Fibroblast of skin of back (primary cell): ENCODE results near the gene ELANE.
"Not testable (repeated sequence)": the region's sequence is repeated elsewhere in the genome, so short reads cannot be mapped to it uniquely, and the experiment has no call there.

ENCODE experiments used
- DNase-seq: peaks from one replicate; pipeline ENCODE4 v3.0.0-alpha.2; 2013

Gene ELANE

DNA sequence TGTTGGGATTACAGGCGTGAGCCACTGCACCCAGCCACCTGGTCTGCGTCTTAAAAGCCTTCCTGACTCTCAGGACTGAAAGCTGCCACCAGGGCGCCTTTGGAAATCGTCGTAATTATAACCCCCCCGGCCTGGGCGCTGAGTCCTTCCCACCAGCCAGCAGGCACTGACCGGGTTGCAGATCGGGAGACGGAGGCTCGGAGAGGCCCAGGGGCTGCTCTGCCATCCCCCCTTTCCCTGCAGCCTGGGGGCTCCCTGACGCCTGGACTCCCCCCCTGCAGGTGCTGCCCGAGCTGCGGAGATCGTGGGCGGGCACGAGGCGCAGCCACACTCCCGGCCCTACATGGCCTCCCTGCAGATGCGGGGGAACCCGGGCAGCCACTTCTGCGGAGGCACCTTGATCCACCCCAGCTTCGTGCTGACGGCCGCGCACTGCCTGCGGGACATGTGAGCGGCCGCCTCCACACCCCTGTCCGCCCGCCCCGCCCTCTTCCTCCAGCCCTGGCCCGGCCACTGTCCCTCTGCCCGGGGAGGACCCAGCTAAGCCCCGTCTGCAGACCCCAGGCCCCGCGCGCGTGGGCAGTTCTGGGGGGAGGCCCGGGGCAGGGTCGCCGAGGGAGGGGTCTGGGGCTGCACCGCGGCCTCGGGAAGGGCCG lies 8.8 kb upstream of the ELANE start:
- no peak for DNase-seq

DNA sequence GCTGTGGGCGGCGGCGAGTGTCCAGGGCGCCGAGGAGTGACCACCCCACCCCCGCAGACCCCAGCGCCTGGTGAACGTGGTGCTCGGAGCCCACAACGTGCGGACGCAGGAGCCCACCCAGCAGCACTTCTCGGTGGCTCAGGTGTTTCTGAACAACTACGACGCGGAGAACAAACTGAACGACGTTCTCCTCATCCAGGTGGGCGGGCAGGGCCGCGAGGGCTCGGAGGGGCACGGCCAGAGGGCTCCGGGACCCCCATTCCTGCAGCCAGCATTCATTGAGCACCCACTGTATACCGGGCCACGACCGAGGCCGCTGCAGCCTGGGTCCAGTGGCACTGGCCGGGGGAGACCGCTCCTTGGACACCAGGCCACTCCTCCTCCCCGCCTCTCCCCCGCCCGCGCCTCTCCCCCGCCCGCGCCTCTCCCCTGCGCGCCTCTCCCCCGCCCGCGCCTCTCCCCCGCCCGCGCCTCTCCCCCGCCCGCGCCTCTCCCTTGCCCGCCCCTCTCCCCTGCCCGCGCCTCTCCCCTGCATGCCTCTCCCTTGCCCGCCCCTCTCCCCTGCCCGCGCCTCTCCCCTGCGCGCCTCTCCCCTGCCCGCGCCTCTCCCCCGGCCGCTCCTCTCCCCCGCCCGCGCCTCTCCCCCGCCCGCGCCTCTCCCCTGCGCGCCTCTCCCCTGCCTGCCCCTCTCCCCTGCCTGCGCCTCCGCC lies 8.1 kb upstream of the ELANE start:
- DNase-seq: no peak

DNA sequence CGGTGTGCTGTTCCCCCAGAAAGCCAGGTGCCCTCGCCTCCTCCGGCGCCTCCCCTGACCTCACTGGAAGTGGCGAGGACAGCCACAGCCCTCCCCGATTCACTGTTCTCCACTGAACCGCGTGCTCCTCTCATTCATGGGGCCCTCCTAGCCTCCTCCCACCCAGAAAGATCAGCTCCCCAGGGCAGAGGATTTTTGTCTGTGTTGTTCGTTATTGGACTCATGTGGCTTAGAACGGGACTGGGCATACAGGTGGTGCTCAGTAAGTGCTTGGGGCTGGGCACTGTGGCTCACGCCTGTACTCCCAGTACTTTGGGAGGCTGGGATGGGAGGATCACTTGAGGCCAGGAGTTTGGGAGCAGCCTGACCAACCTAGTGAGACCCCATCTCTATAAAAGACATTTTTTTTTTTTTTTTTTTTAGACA lies 7.5 kb upstream of the ELANE start:
- DNase-seq: no peak

DNA sequence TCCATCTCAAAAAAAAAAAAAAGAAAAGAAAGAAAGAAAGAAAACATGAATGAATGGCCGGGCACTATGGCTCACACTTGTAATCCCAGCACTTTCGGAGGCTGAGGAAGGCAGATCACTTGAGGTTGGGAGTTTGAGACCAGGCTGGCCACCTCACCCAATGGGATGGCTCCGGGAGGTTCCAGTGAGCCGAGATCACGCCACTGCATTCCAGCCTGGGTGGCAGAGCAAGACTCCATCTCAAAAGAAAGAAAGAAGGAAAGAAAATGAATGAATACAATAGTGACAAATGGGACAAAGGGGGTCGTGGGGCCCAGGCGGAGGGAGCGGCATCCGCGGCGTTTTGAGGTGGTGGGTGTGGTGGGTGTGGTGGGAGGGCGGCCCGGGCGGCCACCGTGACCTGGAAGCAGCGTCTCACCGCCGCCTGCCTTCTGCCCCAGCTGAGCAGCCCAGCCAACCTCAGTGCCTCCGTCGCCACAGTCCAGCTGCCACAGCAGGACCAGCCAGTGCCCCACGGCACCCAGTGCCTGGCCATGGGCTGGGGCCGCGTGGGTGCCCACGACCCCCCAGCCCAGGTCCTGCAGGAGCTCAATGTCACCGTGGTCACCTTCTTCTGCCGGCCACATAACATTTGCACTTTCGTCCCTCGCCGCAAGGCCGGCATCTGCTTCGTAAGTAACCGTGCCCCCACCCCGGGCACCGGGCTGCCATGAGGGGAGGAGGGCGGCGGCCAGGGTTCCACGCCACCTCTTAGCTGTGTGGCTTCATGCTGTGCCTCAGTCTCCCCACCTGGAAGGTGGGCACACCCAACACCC lies 6.2 kb upstream of the ELANE start:
- DNase-seq: no peak

DNA sequence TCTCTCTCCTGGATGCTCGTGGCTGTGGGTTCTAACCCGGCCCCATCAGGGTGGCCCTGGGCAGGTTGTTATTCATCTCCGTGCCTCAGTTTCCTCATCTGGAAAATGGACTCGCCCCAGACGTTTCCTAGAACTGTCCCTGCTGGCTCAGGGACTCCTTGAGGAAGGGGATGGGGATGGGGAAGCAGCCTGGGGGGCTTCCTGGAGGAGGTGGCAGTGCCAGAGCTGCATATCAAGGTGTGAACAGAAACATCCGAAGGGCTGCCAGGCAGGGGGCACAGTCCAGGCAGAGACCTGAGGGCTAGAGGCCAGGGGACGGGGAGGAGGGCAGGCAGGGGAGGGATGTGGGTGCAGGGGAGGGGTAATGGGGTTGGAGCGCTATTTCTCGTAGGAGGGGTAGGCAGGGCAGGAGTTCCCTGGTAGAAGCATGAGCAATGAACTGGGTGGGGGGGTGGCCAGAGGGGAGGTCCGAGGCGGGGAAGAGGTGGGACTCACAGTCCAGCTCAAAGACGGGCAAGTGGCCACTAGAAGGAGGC lies 3.6 kb upstream of the ELANE start:
- DNase-seq: no peak

DNA sequence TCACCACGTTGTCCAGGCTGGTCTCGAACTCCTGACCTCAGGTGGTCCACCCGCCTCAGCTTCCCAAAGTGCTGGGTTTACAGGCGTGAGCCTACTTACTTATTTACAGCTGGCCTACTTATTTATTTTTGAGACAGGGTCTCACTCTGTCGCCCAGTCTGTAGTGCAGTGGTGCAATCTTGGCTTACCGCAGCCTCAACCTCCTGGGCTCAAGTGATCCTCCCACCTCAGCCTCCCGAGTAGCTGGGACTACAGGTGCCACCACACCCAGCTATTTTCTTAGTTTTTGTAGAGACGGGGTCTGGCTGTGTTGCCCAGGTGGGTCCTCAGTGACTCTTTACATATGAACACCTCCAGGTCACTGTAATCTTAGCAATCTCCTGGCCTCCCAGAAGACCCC lies 2.9 kb upstream of the ELANE start:
- not testable (repeated sequence) for DNase-seq

DNA sequence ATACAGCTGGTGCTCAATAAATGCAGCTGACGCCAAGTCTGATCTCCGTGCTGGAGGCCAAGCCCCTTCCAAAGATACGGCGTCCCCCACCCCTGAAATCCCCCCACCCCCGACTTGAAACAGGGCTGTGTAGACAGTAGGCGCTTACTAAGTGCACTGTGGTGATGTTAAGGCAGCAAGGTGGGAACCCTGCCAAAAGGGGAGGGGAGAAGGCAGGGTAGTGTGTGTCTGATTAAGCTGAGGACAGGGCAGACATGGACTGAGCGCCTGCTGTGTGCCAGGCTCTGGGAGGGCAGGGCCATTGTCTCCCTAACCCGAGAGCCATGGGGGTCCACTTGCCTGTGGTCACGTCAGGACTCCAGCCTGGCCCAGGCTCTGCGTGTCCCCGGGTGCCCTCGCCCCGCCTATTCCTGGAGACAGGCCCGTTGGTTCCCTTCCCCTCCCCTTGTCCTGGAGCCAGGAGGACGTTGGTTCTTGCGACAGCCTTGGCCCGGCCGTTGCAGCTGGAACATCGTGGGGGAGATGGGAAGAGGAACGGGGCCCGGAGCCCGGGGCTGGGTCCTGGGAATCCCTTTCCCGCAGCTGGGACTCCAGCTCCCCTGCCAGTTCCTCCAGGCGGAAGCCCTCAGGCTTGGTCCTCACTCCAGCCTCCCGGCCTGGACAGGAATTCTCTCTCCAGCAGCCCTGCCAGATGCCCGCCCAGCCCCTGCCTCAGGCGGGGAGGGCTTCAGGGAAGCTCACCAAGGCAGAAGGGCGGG lies 1.7 kb upstream of the ELANE start:
- DNase-seq: peak; percentile 77

DNA sequence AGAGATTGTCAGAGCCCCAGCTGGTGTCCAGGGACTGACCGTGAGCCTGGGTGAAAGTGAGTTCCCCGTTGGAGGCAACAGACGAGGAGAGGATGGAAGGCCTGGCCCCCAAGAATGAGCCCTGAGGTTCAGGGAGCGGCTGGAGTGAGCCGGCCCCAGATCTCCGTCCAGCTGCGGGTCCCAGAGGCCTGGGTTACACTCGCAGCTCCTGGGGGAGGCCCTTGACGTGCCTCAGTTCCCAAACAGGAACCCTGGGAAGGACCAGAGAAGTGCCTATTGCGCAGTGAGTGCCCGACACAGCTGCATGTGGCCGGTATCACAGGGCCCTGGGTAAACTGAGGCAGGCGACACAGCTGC lies 1.1 kb upstream of the ELANE start:
- DNase-seq: no peak

DNA sequence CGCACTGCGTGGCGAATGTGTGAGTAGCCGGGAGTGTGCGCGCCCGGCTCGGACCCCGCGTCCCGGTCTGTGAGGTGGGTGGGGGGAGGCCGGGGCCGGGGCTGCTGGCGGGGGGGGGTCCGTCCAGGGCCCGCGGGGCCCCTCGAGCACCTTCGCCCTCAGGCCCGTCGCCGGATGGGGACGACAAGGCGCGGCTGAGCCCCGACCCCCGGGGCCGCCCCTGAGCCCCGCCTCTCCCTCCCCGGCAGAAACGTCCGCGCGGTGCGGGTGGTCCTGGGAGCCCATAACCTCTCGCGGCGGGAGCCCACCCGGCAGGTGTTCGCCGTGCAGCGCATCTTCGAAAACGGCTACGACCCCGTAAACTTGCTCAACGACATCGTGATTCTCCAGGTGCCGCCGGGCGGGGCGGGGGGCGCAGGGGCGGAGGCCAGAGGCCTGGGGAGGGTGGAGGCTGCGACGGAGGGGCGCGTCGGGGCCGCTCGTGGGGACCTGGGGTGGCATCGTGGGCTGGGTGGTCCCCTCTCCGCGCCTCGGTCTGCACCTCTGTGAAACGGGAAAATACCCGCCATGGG lies 997 bp downstream of the ELANE start:
- no peak for DNase-seq

DNA sequence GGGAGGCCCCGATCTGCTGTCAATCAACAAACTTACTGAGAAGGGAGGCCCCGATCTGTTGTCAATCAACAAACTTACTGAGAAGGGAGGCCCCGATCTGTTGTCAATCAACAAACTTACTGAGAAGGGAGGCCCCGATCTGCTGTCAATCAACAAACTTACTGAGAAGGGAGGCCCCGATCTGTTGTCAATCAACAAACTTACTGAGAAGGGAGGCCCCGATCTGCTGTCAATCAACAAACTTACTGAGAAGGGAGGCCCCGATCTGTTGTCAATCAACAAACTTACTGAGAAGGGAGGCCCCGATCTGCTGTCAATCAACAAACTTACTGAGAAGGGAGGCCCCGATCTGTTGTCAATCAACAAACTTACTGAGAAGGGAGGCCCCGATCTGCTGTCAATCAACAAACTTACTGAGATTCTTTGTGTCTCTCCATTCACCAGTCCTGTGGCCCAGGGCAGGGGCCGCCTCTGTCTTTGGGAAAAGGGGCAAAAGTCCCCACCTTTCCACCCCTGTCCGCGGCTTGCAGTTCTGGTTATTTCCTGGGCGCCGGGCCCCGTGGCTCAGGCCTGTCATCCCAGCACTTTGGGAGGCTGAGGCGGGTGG lies 1.6 kb downstream of the ELANE start:
- not testable (repeated sequence) for DNase-seq

DNA sequence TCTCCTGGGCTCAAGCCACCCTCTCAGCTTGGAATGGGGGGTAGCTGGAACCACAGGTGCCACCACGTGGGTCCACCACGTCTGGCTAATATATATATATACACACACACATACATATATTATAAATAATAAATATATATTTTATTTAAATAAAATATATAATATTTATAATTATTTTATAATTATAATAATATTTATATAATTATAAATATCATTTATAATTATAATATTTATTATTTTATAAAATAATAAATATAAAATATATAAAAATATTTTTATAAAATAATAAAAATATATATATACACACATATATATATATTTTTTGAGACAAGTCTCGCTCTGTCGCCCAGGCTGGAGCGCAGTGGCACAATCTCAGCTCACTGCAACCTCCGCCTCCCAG lies 2.4 kb downstream of the ELANE start:
- DNase-seq: no peak

DNA sequence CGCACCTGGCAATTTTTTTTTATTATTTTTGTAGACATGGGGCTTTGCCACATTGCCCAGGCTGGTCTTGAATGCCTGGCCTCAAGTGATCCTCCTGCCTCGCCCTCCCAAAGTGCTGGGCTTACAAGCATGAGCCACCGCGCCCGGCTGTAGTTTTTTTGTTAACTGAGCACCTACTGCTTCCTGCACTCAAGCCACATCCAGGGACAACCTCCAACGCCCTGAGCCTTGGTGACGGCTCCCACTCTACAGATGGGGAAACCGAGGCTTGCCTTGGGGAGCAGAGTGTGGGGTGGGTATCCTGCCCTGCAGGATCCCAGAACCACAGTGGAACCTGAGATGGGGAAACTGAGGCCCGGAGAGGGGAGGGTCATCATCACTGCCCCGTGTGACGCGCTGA lies 3.0 kb downstream of the ELANE start:
- no peak for DNase-seq

DNA sequence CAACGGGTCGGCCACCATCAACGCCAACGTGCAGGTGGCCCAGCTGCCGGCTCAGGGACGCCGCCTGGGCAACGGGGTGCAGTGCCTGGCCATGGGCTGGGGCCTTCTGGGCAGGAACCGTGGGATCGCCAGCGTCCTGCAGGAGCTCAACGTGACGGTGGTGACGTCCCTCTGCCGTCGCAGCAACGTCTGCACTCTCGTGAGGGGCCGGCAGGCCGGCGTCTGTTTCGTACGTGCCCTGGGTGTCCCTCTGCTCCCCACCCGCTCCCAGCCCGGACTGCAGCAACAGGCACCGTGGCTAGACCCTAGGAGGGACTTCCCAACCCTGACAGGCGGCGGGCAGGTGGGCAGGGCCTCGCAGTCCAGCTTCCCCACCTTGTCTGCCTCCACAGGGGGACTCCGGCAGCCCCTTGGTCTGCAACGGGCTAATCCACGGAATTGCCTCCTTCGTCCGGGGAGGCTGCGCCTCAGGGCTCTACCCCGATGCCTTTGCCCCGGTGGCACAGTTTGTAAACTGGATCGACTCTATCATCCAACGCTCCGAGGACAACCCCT lies 3.5 kb downstream of the ELANE start:
- no peak for DNase-seq

DNA sequence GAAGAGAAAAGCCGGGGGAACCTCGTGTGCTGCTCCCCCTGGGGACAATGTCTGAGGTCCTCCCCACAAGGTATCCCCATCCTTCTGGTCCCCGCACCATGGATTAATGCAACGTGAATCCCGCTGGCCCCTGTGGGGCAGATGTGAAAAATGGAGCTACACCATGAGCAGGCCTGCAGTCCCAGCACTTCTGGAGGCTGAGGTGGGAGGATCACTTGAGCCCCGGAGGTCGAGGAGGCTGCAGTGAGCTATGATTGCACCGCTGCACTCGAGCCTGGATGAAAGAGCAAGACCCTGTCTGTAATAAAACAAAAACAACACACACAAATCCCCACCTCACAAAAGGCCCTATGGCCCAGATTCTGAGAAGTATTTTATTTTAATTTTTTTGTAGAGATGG lies 6.2 kb downstream of the ELANE start:
- no peak for DNase-seq

DNA sequence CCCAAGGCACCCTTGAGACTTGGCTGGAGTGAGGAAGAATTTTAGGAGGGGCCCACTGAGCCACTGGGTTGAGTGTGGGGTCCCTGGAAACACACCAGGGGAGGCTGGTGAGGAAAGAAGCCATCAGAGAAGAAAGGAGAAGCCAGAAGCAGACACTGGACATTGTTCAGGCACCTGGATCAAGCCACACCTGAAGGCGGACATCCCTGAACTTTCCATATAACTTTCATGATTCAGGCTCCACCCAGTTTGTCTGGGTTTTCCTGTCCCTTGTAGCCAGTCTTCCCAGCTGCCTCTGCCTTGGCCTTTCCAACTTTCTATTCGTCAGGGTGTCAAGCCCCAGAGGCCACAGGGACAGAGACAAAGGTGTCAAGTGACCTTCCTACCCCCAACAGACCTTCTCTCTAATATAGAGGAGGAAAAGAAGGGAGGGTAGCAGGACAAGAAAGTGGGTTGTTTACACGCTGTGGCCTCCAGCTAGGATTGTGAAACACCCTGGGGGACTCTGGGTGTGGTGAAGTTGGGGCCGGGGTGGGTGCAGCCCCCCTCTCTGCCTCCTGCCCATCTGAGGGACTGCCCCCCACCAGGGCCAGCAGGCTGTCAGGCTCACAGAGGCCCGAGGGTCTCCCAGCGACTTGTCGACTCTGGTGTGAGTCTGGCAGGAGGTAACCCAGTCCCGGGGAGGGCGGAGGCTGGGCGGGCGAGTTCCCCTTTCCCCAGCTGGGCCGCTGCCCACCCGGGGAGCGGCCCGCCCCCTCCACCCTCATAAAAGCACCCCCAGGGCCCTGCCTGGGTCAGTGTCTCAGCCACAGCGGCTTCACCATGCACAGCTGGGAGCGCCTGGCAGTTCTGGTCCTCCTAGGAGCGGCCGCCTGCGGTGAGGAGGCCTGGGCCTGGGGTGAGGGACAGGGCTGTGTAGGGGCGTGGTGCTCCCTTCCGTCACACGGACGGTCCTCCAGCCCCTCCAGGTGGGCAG lies 7.1 kb downstream of the ELANE start, which contains the start of gene CFD:
Gene CFD, plus strand, starts transcription at position 797 of the 976 bp plus-strand sequence. Its CDS starts 26 bp downstream, at position 823.
- DNase-seq: no peak

DNA sequence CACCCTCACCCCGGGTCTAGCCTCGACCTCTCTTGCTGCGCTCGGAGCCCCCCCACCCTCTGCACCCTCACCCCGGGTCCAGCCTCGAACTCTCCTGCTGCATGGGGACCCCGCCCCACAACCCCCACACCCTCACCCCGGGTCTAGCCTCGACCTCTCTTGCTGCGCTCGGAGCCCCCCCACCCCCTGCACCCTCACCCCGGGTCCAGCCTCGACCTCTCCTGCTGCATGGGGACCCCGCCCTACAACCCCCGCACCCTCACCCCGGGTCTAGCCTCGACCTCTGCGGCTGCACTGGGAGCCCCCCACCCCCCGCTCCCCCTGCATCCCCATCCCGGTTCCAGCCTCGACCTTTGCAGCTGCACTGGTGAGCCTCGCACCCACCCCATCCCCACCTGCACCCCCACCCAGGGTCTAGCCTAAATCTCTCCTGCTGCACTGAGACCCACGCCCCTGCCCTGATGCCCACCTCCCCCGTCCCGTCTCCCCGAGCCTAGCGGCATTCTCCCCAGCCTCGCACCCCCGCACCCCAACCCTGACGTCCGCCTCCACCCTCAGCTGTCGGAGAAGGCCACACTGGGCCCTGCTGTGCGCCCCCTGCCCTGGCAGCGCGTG lies 9.1 kb downstream of the ELANE start:
- DNase-seq: no peak

DNA sequence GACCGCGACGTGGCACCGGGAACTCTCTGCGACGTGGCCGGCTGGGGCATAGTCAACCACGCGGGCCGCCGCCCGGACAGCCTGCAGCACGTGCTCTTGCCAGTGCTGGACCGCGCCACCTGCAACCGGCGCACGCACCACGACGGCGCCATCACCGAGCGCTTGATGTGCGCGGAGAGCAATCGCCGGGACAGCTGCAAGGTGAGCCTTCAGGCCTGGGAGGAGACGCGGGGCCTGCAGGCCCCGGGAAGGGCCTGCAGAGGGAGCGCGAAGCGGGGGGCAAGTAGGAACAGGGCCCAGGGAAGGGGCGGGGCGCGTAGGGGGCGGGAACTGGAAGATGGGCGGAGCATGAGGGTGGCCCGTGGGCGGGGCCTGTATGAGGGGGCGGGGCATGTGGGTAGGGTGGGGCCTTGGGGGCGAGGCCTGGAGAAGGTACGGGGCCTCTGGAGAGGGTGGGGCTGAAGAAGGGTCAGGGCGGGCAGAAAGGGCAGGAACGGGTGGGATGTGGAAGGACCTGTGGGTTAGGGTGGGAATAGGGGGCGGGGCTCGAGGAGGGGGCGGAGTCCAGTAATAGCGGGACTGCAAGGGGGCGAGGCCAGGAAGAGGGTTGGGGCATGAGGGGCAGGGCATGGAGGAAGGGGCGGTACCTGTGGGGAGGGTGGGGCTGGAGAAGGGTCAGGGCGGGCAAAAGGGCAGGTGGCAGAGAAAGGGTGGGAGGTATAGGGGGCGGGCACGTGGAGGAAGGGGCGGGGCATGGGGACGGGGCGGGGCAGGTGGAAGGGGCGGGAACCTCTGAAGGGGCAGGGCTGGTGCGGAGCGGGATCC lies 9.9 kb downstream of the ELANE start:
- no peak for DNase-seq

DNA sequence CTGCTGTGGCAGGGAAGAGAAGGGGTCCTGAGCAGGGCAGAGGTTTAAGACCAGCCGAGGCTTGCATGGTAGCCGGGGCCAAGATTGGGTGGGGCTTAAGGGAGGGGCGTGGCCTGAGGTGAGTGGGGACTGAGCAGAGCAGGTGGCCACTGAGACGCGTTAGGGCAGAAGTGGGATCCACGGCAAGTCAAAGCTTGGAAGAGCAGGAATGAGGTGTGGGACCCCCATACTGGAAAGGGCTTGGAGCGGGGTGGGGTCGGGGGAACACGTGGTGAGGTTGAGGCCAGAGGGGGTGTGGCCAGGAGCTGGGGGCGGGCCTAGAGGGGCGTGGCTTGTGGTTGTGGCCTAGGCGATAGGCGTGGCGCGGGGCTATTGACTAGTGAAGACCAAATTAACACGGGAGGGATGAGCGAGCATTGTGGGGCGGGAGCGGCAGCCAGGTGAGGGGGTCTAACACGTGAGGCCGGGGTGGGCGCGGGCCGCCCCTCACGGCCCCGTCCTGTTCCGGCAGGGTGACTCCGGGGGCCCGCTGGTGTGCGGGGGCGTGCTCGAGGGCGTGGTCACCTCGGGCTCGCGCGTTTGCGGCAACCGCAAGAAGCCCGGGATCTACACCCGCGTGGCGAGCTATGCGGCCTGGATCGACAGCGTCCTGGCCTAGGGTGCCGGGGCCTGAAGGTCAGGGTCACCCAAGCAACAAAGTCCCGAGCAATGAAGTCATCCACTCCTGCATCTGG lies 10.6 kb downstream of the ELANE start:
- DNase-seq: peak; percentile 42
